G401 (cell line): ENCODE results near the gene TMEM132C. TPM values are rescaled to one million over a fixed set of nuclear protein-coding genes. Genes with fewer than 3 reads are reported as not detected.

Experiments used
- DNase-seq: peaks from one replicate; pipeline ENCODE4 v3.0.0-alpha.2; 2015; ENCODE audit warnings: low spot score
- in situ Hi-C: cut with HindIII; loops from 2 replicates; pipeline ENCODE4 v1.10.0; 2016; ENCODE audit warnings: low sequenced_read_pairs, mixed read lengths
- total RNA-seq: library from RNA; depleted of rRNA; stranded (reverse); fragments of >200 nt; shearing (Covaris generic); gene quantifications from 2 replicates; pipeline ENCODE4 v1.2.3, GENCODE V29; 2014

Gene TMEM132C
- total RNA-seq, 1 experiment from 2014 or later = not detected

- DNase-seq = no peak
- in situ Hi-C loops = no loop called here
Observed at GRCh38 chr12:128524439-128524838, 257.5 kb downstream of the TMEM132C start.

GRCh38 chr12:128531170-128531569 is 264.2 kb downstream of the TMEM132C start:
- in situ Hi-C loops = no loop called here
- DNase-seq = no peak

- DNase-seq = no peak
- in situ Hi-C loops = no loop called here
Observed at GRCh38 chr12:128534906-128535305, 267.9 kb downstream of the TMEM132C start.

GRCh38 chr12:128536810-128537209 is 269.8 kb downstream of the TMEM132C start:
- in situ Hi-C loops = no loop called here
- no peak for DNase-seq

- in situ Hi-C loops = no loop called here
- DNase-seq = no peak
Observed at GRCh38 chr12:128537668-128538067, 270.7 kb downstream of the TMEM132C start.

- in situ Hi-C loops = no loop called here
Observed at GRCh38 chr12:128542844-128543243, 275.9 kb downstream of the TMEM132C start.

GRCh38 chr12:128543460-128543859 is 276.5 kb downstream of the TMEM132C start:
- DNase-seq = no peak
- in situ Hi-C loops = no loop called here

More at GRCh38 chr12:128542844-128543243, 275.9 kb downstream of the TMEM132C start:
- no peak for DNase-seq

- DNase-seq = no peak
- in situ Hi-C loops = no loop called here
Observed at GRCh38 chr12:128543971-128544370, 277.0 kb downstream of the TMEM132C start.

GRCh38 chr12:128548949-128549348 is 282.0 kb downstream of the TMEM132C start:
- no peak for DNase-seq
- in situ Hi-C loops = no loop called here

GRCh38 chr12:128549601-128550218 is 282.7 kb downstream of the TMEM132C start:
- in situ Hi-C loops = no loop called here

GRCh38 chr12:128551266-128551665 is 284.3 kb downstream of the TMEM132C start:
- peak; percentile 59 for DNase-seq
- in situ Hi-C loops = no loop called here

More at GRCh38 chr12:128549601-128550218, 282.7 kb downstream of the TMEM132C start:
- no peak for DNase-seq

- in situ Hi-C loops = no loop called here
- DNase-seq = no peak
Observed at GRCh38 chr12:128554546-128555304, 287.8 kb downstream of the TMEM132C start.

GRCh38 chr12:128557231-128557630 is 290.3 kb downstream of the TMEM132C start:
- in situ Hi-C loops = no loop called here
- no peak for DNase-seq

- in situ Hi-C loops = no loop called here
- DNase-seq = peak; percentile 39
Observed at GRCh38 chr12:128564956-128565355, 298.0 kb downstream of the TMEM132C start.

GRCh38 chr12:128567730-128568129 is 300.8 kb downstream of the TMEM132C start:
- DNase-seq = no peak
- in situ Hi-C loops = no loop called here

GRCh38 chr12:128570191-128571065 is 303.5 kb downstream of the TMEM132C start:
- DNase-seq = no peak
- in situ Hi-C loops = no loop called here

- no peak for DNase-seq
- in situ Hi-C loops = no loop called here
Observed at GRCh38 chr12:128571906-128572810, 305.2 kb downstream of the TMEM132C start.

- peak; percentile 19 for DNase-seq
- in situ Hi-C loops = no loop called here
Observed at GRCh38 chr12:128573907-128574306, 306.9 kb downstream of the TMEM132C start.

GRCh38 chr12:128578045-128578444 is 311.1 kb downstream of the TMEM132C start:
- in situ Hi-C loops = no loop called here
- no peak for DNase-seq
